GM19328 (cell line): ENCODE measurements around the gene PARD6G.

Experiments
- ATAC-seq: cut with Tn5 transposase; IDR thresholded peaks from one replicate; pipeline ENCODE4 v1.9.1; 2021; ENCODE audit warnings: mild to moderate bottlenecking, moderate library complexity; ENCODE audit not compliant: unreplicated experiment

Gene PARD6G

DNA sequence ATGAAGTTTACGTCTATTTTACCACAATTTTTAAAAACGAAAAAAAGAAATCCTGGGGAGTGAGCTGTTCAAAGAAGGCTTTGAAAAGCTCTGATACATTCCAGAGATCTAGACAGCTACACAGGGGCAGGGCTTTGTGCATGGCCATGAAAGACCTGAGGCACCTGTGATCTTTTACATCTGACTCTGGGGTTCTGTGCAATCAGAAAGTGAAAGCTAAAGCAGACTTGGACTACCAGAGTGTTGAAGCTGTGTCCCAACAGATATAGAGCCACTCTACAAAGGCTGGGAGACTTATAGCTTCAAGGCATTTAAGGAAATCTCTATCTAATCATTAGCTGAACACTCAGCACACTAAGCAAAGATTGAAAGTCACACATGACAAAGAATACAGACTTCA lies 34.1 kb downstream of the PARD6G start:
- ATAC-seq = peak; percentile 51

DNA sequence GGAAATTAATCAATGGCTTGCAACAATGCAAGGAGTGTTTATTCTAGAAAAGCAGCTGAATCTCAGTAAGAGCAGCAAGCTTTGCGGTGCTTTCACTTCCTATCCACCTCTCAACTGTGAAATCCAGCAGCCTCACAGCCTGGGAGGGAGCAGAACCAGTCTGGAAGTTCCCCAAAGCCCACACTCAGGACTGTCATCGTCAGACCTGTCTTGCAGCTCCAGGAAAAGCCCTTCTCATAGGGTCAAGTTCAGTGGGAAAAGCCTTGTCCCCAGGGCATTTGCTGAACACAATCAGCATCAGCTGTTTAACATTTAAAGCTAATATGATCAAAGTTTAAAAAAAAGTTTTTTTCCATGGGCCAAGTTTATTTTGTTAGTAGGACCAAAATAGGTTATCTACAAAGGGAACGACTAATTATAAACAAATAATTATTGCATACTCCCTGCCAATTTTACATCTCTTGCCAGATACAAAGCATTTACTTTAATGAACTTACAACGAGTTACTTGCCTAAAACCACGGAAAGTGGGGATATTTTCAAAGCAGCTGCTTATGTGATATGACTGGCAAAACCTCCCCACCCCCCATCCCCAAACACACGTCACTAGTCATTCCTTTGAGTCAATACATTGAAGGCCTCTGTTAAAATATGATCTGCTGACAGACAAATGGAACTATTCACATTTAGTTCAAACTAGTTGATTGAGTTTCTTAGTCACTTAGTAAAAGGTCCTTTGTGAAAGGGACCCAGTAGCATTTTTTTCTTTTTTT lies 36.8 kb downstream of the PARD6G start:
- no peak for ATAC-seq

DNA sequence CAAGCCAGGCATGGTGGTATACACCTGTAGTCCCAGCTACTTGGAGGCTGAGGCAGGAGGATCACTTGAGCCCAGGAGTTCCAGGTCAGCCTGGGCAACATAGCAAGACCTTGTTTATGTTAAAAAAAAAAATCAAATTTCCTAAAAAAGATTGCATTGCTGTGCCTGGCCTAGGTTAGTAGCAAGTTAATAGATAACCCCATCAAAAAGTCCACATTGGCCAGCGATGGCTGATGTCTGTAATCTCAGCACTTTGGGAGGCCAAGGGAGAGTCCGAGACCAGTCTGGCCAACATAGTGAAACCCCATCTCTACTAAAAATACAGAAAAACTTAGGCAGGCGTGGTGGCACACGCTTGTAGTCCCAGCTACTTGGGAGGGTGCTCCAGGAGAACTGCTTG lies 38.7 kb downstream of the PARD6G start:
- ATAC-seq = no peak

DNA sequence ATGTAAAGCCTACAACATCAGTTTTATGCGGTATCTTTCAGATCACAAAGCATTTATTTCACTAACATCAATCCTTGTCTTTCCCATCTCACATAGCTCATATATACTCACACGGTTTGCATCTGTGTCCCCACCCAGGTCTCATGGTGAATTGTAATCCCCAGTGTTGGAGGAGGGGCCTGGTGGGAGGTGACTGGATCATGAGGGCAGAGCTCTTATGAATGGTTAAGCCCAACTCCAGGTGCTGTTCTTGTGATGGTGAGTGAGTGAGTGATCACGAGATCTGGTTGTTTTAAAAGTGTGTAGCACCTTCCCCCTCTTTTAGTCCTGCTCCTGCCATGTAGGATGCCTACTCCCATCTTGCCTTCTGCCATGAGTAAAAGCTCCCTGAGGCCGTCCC lies 42.0 kb downstream of the PARD6G start:
- no peak for ATAC-seq

DNA sequence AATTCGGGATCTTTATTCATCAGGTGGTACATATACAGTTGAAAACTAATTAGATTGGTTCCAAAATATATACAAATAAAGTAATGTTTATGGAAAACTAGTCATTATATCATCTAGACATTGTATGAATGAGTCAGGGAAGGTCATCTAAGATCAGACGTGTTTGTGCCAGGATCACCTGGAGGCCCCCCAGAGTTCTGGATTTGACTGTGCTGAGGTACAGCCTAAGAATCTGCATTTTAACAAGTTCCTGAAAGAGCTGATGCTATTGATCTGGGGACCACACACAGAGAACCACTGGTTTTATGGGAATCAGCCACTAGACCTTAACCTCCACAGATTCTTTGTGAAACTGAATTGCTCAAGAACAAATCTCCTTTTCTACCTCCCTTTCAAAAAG lies 43.2 kb downstream of the PARD6G start:
- no peak for ATAC-seq

DNA sequence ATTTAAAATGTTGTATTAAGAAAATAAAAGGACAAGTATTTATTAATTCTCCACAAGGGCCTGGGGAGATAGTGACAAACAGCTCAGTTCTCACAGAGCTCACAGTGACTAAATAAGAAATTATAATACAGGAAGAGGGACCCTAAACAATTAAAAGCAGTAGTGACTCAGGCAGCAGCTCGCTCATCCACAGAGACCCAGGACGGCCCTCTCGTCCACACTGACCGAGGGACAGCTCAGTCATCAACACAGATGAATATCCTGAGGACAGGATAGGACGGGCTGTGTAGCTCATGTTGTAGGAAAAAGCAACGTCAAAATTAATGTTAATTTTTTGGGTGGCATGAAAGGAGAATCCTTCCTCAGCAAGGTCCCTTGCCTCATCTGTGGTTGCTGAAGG lies 44.1 kb downstream of the PARD6G start:
- no peak for ATAC-seq

DNA sequence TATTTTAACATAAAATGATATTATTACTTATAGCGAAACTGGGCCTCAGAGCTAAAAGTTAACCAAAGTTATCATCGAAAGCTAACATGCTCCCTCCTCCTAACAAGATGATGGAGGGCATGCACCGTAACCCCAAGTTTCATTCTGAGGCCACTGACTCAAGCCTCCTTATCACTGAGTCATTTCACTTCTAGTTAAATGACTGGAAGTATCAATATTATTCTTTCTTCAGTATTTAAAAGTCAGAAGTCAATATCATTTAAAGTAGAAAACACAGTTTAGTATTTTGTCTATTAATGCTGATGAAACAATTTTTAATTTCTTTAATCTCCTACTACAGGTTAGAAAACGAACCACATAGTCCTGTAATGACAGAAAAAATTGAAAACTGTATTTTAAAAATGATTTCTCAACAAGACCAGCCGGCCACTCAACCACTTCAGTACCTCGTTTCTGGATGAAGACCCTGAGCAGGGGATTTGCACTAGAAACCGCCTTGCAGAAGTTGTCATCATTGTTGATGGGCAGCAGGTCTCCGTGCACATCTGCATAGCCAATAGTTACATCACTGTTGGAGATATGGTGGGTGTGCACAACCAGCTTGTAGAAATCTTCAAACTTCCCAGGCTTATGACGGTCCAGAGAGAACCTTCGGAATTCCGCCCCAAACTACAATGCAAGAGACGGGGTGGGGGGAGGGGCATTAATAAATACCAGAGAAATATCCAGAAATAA lies 44.9 kb downstream of the PARD6G start:
- peak; percentile 90 for ATAC-seq

DNA sequence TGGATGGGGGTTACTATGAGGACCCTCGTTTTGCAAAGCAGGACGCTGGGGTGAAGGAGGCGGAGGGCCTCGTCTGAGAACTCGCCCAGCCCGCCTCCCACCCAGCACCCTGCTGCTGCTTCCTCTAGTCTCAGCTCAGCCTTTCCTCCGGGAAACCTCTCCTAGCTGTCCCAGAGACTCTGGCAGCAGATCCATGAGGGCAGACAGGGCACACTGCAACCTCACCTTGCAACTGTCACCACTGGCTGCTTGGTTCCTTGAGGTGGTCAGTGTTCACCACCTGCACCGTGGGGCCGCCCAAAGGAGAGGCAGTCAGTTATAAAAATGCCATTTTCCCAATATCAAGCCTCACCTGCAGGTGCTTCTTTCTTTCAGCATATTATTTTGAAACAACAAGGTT lies 45.6 kb downstream of the PARD6G start:
- no peak for ATAC-seq

DNA sequence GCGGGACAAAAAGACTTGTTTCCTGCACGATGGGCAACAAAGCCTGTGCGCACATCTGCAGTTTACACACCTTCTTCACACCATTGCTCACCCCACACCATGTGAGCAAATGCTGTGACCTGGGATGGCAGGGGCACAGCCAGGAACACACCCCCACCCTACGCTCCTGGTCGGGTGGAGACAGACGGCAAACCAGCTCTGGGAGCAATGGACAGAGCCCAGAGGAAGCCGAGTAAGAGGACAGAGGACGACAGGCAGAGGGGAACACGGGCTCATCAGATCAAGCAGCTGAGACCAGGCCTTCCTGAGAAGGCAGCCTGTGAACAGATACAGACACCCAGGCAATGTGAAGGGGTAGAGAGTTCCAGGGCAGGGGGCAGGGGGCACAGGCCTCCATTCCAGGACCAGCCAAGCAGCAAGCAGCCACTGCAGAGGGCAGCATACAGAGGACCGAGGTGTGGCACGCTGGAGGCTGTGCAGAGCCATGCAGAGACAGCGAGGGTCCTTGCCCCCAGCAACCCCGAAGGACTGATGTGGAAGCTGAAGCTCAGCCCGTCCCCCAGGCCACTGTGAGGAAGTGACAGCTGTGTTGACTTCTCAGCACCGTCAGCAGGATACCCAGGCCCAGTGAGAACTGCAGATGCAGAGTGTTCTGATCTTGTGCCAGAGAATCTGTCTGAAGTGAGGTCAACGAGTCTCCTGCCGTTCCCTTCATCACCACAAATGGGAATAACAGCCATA lies 46.2 kb downstream of the PARD6G start:
- no peak for ATAC-seq

DNA sequence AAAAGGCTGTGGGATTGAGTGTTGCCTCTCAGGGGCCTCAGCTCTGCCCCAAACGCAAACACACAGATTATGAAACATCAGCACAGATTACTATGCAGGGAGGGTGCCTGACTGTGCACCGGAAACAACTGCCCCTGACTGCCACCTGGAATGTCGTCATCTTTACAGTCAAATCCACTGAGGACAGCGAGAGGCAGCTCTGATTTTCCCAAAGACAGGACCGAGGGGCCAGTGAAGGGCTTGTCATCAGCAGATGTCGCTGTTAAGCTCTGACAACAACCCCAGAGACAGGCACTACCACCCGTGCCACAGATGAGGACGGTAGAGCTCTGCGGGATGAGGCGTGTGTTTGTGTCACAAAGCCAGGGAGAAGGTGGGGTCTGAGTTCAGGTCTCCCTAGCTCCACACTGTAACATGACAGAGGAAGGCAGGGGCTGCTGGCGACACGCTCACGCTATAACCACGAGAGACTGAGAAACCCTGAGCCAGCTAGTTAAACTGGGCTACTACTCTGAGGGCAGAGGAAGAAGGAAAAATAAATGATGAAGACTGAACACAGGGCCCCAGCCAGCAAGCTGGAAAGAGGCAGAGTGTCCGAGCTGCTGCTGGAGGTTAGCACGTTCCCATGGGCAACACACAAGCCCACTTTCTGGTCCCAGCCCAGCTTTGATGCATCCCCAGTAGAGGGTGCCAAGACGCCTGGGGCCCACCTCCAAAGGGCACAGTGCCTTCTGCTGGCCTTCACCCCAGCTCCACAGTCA lies 47.0 kb downstream of the PARD6G start:
- ATAC-seq = no peak

DNA sequence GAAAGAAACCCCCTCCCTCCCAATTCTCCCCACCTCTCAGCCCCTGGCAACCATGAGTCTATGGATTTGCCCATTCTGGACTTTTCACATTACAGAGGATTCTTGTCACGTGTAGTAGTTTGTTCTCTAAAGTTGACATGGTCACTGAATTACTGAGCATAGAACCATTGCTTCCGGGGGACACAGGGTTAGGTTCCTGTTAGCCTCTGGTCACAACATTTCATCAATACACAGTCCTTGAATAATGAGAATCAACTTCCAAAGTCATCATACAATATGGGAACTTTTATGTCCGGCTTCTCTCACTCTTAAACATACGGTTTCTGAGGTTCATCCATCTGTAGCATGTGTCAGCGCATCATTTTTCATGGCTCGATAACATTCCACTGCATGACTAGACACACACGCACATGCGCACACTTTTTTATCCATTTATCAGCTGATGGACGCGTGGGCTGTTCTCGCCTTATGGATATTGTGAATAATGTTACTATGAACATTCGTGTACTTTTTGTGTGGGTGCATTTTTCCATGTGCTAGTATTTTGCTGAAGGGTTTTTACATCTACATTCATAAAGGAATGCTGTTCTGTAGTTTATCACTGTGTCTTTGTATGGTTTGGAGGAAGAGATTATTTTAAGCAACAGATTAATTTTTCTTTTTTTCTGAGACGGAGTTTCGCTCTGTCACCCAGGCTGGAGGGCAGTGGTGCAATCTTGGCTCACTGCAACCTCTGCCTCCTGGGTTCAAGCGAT lies 48.1 kb downstream of the PARD6G start:
- ATAC-seq = no peak

DNA sequence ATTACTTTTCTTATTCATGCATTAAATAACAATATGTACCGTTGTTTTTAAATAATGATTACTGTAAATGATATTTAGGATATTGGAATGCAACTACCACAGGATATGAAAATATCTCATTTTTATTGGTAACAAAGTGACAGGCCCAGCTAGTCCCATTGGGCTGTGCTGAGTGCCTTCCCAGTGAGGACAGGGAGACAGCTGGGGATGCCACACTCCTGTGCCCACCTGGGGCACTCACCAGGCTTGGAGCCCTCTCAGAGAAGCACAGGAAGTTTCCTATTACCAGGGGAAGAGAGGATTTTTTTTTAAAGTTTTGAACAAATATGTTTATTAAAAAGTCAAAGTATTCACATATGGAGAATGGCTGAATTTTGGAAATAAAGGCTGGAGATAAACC lies 48.9 kb downstream of the PARD6G start:
- no peak for ATAC-seq

DNA sequence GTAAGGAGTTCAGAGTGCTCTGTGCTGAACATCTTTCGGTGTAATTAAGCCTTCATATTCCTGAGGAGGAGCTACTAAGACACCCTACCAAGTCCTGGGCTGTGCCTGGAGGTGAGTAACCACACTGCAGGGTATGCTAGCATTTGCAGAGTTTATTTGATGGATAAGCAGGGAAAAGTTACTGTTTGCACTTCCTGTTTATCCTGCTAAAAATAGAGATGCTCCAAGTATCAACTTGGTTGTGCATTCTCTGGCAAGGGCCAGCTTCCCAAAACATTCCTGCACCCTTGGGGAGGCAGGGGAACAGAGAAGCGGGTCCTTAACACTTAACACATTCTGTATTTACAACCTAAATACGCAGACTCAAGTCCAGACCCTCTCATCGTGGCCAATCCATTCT lies 49.8 kb downstream of the PARD6G start:
- no peak for ATAC-seq

DNA sequence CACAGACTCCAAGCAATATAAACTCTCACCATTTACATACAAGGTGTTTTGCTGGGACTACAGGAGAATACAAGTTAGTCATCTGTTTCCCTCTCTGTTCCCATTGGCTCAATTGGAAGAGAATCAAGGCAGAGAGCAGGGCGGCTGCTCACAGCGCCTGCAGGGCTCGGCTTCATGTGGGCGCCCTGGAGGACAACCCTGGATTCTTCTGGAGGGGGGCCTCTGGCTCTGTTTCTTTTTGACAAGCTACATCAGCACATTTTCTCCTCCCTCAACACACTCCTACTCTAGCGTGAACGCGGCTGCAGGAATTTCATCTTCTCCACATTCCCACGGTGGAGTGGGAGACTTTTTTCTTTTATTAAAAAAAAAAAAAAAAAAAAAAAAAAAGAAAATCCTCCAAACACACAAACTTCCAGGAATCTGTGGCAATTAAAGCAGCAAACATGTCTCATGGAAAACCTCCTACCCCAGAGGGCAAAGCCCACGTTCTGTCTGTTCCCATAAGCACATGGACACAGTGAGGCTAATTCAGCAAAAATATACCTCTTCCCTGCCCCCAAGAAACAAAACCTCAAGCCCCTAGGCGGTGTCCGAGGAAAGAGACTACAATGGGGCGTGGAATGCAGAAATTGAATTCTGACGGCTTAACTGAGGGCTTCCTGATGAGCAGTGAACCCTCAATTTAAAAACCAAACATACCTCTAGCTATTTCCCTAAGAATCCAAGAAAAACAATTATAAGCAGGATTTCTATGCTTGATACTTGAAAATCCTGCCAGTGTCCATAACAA lies 50.6 kb downstream of the PARD6G start:
- no peak for ATAC-seq

DNA sequence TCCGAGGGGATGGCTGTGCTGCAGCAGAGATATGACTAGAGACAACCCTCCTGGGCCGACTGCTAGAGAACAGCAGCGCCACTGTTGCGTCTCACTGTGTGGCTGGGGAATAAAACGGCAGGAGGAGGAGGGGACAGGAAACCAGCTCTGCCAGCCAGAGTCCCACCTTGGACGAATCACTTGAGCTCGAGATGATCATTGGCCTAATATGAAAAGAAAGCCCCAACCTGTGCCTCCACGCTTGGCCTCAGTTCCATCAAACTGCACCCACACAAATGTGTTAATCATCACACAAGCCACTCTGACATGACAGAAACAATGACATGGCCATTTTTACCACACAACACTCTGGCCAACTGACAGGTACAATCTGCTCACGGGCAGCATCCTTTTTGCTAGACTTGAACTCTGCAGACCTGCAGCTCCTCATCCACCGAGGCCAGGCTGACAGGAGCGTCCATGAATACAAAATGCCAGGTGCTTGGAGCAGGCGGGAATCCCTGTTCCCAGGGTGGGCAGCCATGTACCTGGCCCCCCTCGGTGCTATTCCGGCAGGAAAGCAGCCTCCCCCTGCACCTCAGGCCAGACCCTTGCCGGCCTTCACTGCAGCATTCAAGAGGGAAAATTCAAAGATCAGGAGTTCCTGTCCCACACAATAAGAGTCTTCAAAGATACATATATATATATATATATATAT lies 52.3 kb downstream of the PARD6G start:
- ATAC-seq = no peak

DNA sequence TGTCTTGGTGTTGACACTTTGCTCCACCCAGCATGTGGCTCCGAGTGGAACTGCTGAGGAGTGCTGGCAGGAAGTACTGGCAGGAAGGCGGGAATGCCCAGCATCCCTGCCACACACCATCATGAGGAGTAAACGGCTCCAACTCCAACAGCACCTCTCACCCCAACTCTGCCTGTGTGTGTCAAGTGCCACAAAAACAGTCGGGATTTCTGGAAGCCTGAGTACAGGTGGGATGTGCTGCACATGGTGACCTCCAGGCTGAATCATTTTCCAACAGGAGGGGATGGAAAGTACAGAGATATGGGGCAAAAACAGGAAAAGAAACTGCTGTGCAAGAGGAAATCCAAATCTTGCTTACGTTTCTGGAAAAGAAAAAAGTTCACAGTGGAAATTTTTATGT lies 53.6 kb downstream of the PARD6G start:
- no peak for ATAC-seq

DNA sequence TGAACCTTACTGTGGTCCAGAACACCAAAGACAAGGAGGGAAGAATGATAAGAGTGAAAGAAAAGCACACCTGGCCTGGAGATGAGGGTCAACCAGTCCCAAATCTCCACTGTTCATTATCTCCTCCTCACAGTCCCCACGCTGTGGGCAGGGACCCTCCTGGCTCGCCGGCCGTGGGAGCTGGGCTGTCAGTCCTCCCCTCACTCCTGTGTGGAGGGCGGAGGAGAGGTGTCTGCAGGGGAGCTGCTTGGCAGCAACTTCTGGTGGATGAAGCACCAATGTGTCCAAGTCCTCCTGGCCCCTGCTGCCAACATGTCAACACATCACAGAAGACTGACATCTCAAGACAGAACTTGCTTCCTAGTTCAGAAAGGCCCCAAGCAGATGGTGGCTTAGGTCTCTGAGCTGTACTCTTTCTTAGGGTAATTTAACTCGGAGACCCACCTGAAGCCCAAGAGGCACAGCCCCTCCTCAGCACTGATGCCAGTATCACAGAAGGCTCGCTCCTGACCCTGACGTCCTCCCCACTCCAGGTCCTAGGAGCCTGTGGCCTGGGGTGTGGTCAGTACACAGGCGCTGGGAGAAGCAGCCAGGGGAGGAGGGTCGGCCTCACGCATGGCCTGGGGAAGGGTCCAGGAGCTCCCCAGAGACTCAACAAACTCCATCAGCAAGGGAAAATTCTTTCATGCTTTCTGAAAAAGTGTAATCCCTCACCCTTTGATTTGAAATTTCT lies 54.5 kb downstream of the PARD6G start:
- ATAC-seq = no peak

DNA sequence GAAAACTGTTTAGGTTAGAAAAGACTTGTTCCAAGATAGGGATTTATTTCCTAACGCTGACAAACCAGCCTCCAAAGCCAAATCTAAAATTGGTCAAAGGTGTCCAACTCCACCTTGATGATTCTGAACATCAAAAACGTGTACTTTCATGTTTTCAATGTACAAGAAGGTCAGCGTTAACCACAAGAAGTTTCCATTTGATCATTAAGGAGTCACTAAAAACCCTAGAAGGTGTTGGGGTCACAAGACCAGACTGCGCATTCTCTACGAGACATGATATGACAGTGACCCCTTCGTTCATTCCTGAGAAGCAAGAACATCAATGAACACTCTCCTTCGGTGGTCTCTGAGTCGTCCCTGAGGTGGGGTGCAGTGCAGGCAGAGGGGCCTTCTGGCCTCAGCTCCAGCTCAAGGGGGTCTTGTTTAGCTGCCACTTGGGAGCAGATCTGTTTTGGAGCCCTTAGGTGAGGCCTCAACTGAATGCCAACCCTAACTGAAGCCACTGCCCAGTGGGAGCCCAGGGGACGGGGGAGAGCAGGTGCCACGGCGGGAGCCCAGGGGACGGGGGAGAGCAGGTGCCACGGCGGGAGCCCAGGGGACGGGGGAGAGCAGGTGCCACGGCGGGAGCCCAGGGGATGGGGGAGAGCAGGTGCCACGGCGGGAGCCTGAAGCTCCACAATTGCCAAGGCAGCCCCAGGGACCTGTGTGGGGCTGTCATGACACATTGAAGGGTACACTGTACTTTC lies 55.2 kb downstream of the PARD6G start:
- no peak for ATAC-seq
